HepG2 (cell line): Measurements from ENCODE around the gene BHMT. TPM values are rescaled to one million over a fixed set of nuclear protein-coding genes. Genes with fewer than 3 reads are reported as not detected.

Experiments used
- AHR ChIP-seq: IDR thresholded peaks from 2 replicates; pipeline ENCODE4 v1.6.1; 2018; ENCODE audit warnings: missing genetic modification reagents, missing compliant biosample characterization
- CEBPZ ChIP-seq: IDR thresholded peaks from 2 replicates; pipeline ENCODE4 v1.6.1; 2012; ENCODE audit warnings: low read length, improper control_type of control experiment
- ETV5 ChIP-seq: IDR thresholded peaks from 2 replicates; pipeline ENCODE4 v1.6.1; 2018; ENCODE audit warnings: missing biosample characterization, missing genetic modification reagents, inconsistent platforms, borderline replicate concordance
- HOXD1 ChIP-seq: sonication (generic); formaldehyde crosslinking; IDR thresholded peaks from 2 replicates; pipeline ENCODE4 v1.5.0; 2020; ENCODE audit warnings: missing genetic modification reagents
- JARID2 ChIP-seq: sonication (generic); formaldehyde crosslinking; IDR thresholded peaks from 2 replicates; pipeline ENCODE4 v1.8.1; 2023; ENCODE audit warnings: missing genetic modification reagents, inconsistent platforms; ENCODE audit not compliant: insufficient replicate concordance
- JDP2 ChIP-seq: sonication (generic); formaldehyde crosslinking; IDR thresholded peaks from 2 replicates; pipeline ENCODE4 v1.8.1; 2022; ENCODE audit warnings: missing genetic modification reagents, borderline replicate concordance
- MBD4 ChIP-seq: IDR thresholded peaks from 2 replicates; pipeline ENCODE4 v1.6.1; 2012; ENCODE audit warnings: low read length, inconsistent platforms, borderline replicate concordance
- MEIS1 ChIP-seq: sonication (generic); formaldehyde crosslinking; IDR thresholded peaks from 2 replicates; pipeline ENCODE4 v1.9.0; 2021; ENCODE audit warnings: mild to moderate bottlenecking, missing genetic modification reagents, moderate library complexity, borderline replicate concordance
- MXD4 ChIP-seq: IDR thresholded peaks from 2 replicates; pipeline ENCODE4 v1.6.1; 2016; ENCODE audit warnings: mild to moderate bottlenecking, missing biosample characterization, missing genetic modification reagents
- PHF5A ChIP-seq: IDR thresholded peaks from one replicate; pipeline ENCODE4 v1.6.1; 2018; ENCODE audit warnings: low read depth, missing genetic modification reagents; ENCODE audit not compliant: unreplicated experiment
- POLR2G ChIP-seq: fragments of 200-400 bp; formaldehyde crosslinking; IDR thresholded peaks from 2 replicates; pipeline ENCODE4 v1.6.1; 2018; ENCODE audit warnings: mild to moderate bottlenecking, low read depth, low read length, moderate library complexity
- RCOR2 ChIP-seq: IDR thresholded peaks from 2 replicates; pipeline ENCODE4 v1.6.1; 2016; ENCODE audit warnings: missing biosample characterization, missing genetic modification reagents
- RFX1 ChIP-seq: fragments of 450-650 bp; IDR thresholded peaks from 2 replicates; pipeline ENCODE4 v1.6.1; 2017
- SCMH1 ChIP-seq: sonication (generic); formaldehyde crosslinking; IDR thresholded peaks from 2 replicates; pipeline ENCODE4 v1.9.0; 2021; ENCODE audit warnings: missing genetic modification reagents, mild to moderate bottlenecking, borderline replicate concordance
- SPEN ChIP-seq: sonication (generic); formaldehyde crosslinking; IDR thresholded peaks from 2 replicates; pipeline ENCODE4 v1.5.1; 2020; ENCODE audit warnings: low read depth, mild to moderate bottlenecking, missing genetic modification reagents
- TBX2 ChIP-seq: sonication (generic); formaldehyde crosslinking; IDR thresholded peaks from 2 replicates; pipeline ENCODE4 v1.5.0; 2020; ENCODE audit warnings: missing genetic modification reagents, mild to moderate bottlenecking, borderline replicate concordance
- ZBTB42 ChIP-seq: sonication (generic); formaldehyde crosslinking; IDR thresholded peaks from 2 replicates; pipeline ENCODE4 v1.5.0; 2020; ENCODE audit warnings: mild to moderate bottlenecking, missing genetic modification reagents
- ZFP90 ChIP-seq: sonication (generic); formaldehyde crosslinking; IDR thresholded peaks from 2 replicates; pipeline ENCODE4 v1.8.0; 2022; ENCODE audit warnings: missing genetic modification reagents, mild to moderate bottlenecking, inconsistent platforms, borderline replicate concordance
- ZNF180 ChIP-seq: sonication (generic); formaldehyde crosslinking; IDR thresholded peaks from 2 replicates; pipeline ENCODE4 v1.4.0; 2020; ENCODE audit warnings: low read depth, missing genetic modification reagents, borderline replicate concordance
- ZNF644 ChIP-seq: IDR thresholded peaks from 2 replicates; pipeline ENCODE4 v1.6.1; 2016; ENCODE audit warnings: low read depth
- ZNF672 ChIP-seq: sonication (generic); formaldehyde crosslinking; IDR thresholded peaks from 2 replicates; pipeline ENCODE4 v1.8.1; 2022; ENCODE audit warnings: missing genetic modification reagents
- polyA plus RNA-seq, 8 experiments: library from polyadenylated mRNA; depleted of rRNA in 3 of 8; stranded (reverse) in 7 of 8; unstranded in 1 of 8; fragments of >200 nt; fragmentation: Illumina TruSeq in 4 of 8; extraction: Trizol in 4 of 8; gene quantifications; 2 replicates each; pipeline versions ENCODE4 v1.2.1 to v1.2.3, GENCODE V29; 2011 to 2016; ENCODE audit warnings: low read depth in 4 of 8, missing spikeins in 1 of 8, mixed read lengths in 1 of 8; ENCODE audit not compliant: insufficient read depth in 1 of 8
- total RNA-seq, 5 experiments: library from RNA; depleted of rRNA; stranded (reverse); fragments of >200 nt; fragmentation: Illumina TruSeq; extraction: Trizol; gene quantifications; 2 replicates each; pipeline ENCODE4 v1.2.3, GENCODE V29; 2016; ENCODE audit warnings: low read depth in 1 of 5
- TF ChIP-seq, protein P1 (sequence below): sonication (generic); formaldehyde crosslinking; IDR thresholded peaks from 2 replicates; pipeline ENCODE4 v1.4.0; 2020; ENCODE audit warnings: mild to moderate bottlenecking, missing genetic modification reagents, borderline replicate concordance
- TF ChIP-seq, protein P2 (sequence below): sonication (generic); formaldehyde crosslinking; IDR thresholded peaks from 2 replicates; pipeline ENCODE4 v1.4.0; 2020; ENCODE audit warnings: mild to moderate bottlenecking, missing genetic modification reagents

Gene BHMT
- total and polyA plus RNA-seq, 2 of the 13 experiments (the other 11 are each of a cell fraction or from before 2014, with no cell fraction given) = 0.40 to 6.4 TPM

- TF ChIP-seq ZFP90 (no peak), MEIS1 (CRISPR knock-in tag) (no peak), ZNF672 (no peak), JARID2 (CRISPR knock-in tag) (peak; percentile 62), TBX2 (CRISPR knock-in tag) (no peak), RCOR2 (CRISPR knock-in tag) (no peak), PHF5A (CRISPR knock-in tag) (no peak), SCMH1 (CRISPR knock-in tag) (no peak), ZNF644 (CRISPR knock-in tag) (no peak), AHR (CRISPR knock-in tag) (no peak), MBD4 (no peak), SPEN (no peak), RFX1 (no peak), ETV5 (CRISPR knock-in tag) (peak; percentile 40; the same call in 1 of the 2 replicates), POLR2G (no peak), ZNF180 (CRISPR knock-in tag) (no peak), CEBPZ (no peak), MXD4 (0 out of 2 replicates have a peak, but pooled peaks have one; percentile 33), JDP2 (CRISPR knock-in tag) (no peak), ZBTB42 (CRISPR knock-in tag) (no peak), HOXD1 (CRISPR knock-in tag) (no peak)
- TF ChIP-seq, protein P1, sequence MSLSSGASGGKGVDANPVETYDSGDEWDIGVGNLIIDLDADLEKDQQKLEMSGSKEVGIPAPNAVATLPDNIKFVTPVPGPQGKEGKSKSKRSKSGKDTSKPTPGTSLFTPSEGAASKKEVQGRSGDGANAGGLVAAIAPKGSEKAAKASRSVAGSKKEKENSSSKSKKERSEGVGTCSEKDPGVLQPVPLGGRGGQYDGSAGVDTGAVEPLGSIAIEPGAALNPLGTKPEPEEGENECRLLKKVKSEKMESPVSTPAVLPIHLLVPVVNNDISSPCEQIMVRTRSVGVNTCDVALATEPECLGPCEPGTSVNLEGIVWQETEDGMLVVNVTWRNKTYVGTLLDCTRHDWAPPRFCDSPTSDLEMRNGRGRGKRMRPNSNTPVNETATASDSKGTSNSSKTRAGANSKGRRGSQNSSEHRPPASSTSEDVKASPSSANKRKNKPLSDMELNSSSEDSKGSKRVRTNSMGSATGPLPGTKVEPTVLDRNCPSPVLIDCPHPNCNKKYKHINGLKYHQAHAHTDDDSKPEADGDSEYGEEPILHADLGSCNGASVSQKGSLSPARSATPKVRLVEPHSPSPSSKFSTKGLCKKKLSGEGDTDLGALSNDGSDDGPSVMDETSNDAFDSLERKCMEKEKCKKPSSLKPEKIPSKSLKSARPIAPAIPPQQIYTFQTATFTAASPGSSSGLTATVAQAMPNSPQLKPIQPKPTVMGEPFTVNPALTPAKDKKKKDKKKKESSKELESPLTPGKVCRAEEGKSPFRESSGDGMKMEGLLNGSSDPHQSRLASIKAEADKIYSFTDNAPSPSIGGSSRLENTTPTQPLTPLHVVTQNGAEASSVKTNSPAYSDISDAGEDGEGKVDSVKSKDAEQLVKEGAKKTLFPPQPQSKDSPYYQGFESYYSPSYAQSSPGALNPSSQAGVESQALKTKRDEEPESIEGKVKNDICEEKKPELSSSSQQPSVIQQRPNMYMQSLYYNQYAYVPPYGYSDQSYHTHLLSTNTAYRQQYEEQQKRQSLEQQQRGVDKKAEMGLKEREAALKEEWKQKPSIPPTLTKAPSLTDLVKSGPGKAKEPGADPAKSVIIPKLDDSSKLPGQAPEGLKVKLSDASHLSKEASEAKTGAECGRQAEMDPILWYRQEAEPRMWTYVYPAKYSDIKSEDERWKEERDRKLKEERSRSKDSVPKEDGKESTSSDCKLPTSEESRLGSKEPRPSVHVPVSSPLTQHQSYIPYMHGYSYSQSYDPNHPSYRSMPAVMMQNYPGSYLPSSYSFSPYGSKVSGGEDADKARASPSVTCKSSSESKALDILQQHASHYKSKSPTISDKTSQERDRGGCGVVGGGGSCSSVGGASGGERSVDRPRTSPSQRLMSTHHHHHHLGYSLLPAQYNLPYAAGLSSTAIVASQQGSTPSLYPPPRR (CRISPR knock-in tag) = no peak
- TF ChIP-seq, protein P2, sequence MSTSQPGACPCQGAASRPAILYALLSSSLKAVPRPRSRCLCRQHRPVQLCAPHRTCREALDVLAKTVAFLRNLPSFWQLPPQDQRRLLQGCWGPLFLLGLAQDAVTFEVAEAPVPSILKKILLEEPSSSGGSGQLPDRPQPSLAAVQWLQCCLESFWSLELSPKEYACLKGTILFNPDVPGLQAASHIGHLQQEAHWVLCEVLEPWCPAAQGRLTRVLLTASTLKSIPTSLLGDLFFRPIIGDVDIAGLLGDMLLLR (CRISPR knock-in tag) = no peak
These were observed 22.2 kb downstream of the BHMT start (continued) for GRCh38 chr5:79133657-79134451.
